ENCODE data around the gene MSI2.

Gene MSI2

DNA sequence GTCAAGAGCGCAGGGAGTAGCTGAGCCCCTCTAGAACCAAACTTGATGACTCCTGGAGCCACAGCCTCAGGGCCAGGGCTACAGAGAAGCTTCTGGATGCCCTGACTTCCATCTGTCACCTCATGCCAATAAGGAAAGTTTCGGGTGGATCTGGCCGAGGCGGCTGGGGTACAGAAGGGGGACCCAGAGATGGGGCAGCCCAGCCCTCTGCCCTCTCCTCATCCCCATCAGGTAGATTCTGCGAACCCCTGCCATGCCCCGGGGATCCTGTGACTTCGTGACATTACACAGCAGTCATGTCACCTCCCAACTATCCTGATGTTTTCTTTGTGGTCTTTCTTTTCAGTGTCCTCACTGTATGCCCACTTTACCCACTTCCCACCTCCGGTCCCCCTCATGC lies 374.4 kb downstream of the MSI2 start:
- no peak for DNase-seq (ENCODE audit: low read depth)
- TF ChIP-seq, protein P1, sequence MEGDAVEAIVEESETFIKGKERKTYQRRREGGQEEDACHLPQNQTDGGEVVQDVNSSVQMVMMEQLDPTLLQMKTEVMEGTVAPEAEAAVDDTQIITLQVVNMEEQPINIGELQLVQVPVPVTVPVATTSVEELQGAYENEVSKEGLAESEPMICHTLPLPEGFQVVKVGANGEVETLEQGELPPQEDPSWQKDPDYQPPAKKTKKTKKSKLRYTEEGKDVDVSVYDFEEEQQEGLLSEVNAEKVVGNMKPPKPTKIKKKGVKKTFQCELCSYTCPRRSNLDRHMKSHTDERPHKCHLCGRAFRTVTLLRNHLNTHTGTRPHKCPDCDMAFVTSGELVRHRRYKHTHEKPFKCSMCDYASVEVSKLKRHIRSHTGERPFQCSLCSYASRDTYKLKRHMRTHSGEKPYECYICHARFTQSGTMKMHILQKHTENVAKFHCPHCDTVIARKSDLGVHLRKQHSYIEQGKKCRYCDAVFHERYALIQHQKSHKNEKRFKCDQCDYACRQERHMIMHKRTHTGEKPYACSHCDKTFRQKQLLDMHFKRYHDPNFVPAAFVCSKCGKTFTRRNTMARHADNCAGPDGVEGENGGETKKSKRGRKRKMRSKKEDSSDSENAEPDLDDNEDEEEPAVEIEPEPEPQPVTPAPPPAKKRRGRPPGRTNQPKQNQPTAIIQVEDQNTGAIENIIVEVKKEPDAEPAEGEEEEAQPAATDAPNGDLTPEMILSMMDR (IDR thresholded peaks at IDR 0.05; ENCODE audit: insufficient read depth, low read depth, low read length, missing control alignments), result no peak

DNA sequence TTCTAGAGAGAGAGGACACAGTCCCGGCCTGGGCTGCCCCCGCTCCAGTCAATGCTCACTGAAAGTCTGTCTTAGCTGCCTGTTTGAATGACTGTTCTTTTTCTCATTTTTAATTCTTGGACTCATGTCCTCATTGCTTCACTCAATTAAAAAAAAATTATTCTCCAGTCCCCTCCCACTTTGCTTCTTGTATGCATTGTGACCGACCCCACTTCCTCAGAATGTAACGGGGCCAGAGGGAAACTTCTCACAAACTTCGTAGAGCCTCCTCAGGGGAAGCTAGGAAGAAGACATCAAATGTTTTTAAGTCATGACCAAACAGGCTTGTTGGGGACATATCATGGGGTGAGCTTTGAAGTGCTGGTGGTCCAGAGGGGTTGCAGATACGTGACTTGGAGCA lies 375.5 kb downstream of the MSI2 start:
- no peak for DNase-seq (ENCODE audit: low read depth)
- no peak overlapping the region for H3K4me3 ChIP-seq (ENCODE audit: low read length)
- TF ChIP-seq, protein P1 (IDR thresholded peaks at IDR 0.05; ENCODE audit: insufficient read depth, low read depth, low read length, missing control alignments), result no peak

More for the DNA sequence above, 374.4 kb downstream of the MSI2 start:
- no peak overlapping the region for H3K4me3 ChIP-seq (ENCODE audit: low read length)

DNA sequence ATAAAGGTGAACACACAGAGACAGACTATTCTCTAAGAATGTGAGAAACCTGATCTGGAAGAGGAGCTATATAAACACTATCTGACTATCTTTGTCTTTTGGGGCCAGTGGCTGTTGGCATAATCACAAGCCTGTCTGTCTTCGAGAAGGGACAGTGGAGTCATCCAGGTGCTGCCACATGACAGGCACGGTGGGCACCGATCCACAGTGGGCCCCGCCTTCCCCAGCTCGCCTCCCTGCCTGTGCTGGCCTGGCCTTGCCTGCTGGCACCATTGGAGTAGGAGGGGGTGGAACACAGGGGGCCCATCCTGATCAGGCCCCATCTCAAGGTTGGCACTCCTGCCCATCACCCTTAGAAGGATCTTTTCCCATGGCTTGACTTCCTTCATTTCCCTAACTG lies 376.0 kb downstream of the MSI2 start:
- no peak for DNase-seq (ENCODE audit: low read depth)
- H3K4me3 ChIP-seq (ENCODE audit: low read length), result no peak overlapping the region
- TF ChIP-seq, protein P1 (IDR thresholded peaks at IDR 0.05; ENCODE audit: insufficient read depth, low read depth, low read length, missing control alignments), result no peak

GRCh38 chr17:57633236-57633635 lies 376.9 kb downstream of the MSI2 start:
- DNase-seq (ENCODE audit: low read depth), result no peak
- H3K4me3 ChIP-seq (ENCODE audit: low read length), result no peak overlapping the region
- TF ChIP-seq, protein P1 (IDR thresholded peaks at IDR 0.05; ENCODE audit: insufficient read depth, low read depth, low read length, missing control alignments), result no peak

- peak; percentile 28 for DNase-seq (ENCODE audit: low read depth)
- TF ChIP-seq, protein P1 (IDR thresholded peaks at IDR 0.05; ENCODE audit: insufficient read depth, low read depth, low read length, missing control alignments), result no peak
- H3K4me3 ChIP-seq (ENCODE audit: low read length), result no peak overlapping the region
Observed at GRCh38 chr17:57634713-57635465, 378.6 kb downstream of the MSI2 start.

DNA sequence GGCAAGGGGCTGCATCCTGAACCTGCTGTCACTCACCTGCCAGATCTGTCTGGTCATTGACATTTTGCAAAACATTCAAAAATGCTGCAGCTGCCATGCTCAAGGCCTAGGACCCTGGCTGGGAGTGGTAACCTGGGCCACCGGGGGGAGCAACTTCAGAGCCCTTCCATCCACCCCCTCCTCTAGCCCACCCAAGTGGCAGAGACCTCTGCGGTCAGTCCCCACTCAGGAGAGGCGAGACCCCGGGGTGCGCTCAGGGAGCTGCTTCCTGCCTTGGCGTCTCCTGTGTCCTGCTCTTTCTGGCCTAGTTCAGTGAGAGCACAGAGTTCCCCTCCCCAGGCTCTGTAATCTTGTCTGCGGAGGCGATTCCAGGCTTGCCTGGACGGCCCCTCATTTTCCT lies 380.0 kb downstream of the MSI2 start:
- TF ChIP-seq, protein P1 (IDR thresholded peaks at IDR 0.05; ENCODE audit: insufficient read depth, low read depth, low read length, missing control alignments), result no peak
- peak; percentile 23 for DNase-seq (ENCODE audit: low read depth)
- no peak overlapping the region for H3K4me3 ChIP-seq (ENCODE audit: low read length)

All from epithelial cell of esophagus (primary cell).